HG03196 (cell line): ENCODE measurements around the gene AK5.

ENCODE experiments used
- ATAC-seq: cut with Tn5 transposase; IDR thresholded peaks from one replicate; pipeline ENCODE4 v1.9.1; 2021; ENCODE audit not compliant: unreplicated experiment

Gene AK5

DNA sequence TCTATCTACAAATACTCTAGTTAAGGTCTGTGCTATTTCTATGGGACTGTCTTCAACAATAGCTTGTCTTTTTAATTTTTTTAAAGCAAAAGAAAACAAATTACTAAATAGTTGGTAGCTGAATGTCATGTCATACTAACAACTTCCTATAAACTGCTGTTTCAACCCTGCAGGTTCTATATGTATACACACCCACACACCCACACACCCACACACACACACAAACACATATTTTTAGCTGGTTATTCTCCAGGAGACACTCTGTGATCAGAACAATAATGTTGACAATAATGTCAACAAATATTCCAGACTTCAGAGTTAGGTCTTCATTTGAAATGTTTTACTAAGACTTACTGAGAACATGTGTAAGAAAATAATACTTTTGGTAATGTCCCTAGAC, 66.7 kb downstream of the AK5 start:
- ATAC-seq: no peak

GRCh38 chr1:77349275-77349674, 67.5 kb downstream of the AK5 start:
- ATAC-seq: no peak

DNA sequence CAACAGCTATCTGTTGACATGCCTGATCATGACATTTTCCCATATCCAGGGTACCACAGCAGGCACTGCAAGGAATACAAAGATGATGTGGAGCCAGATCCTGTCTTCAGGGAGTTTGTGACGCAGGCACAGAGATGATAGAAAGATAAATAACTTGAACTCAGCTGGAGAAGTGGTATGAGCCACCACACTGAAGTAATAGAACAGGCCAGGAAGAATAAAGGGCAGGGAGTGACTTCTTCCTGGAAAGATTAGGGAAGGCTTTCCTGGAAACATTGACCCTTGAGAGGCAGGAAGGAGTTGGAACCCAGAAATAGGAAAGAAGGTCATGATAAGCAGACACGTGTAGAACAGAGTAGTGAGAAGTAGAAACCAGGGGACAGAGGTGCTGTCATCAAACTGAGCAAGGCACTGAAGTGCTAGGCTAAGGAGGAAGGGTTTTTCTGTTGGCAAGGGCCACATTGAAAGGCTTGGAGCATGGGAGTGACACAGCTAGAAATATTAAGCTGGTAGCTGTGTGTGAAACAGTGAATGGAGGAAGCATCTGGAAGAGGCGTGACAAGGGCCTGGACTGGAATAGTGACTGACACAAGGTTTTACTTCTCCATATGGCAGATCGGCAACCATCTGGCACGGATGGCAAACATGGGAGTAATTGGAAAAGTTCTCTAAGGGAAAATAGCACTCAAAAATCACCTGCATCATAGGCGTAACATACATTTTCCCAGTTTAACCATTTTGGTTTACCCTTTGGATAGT, 68.4 kb downstream of the AK5 start:
- ATAC-seq: no peak

- ATAC-seq: no peak
Observed at GRCh38 chr1:77354536-77354935, 72.7 kb downstream of the AK5 start.

DNA sequence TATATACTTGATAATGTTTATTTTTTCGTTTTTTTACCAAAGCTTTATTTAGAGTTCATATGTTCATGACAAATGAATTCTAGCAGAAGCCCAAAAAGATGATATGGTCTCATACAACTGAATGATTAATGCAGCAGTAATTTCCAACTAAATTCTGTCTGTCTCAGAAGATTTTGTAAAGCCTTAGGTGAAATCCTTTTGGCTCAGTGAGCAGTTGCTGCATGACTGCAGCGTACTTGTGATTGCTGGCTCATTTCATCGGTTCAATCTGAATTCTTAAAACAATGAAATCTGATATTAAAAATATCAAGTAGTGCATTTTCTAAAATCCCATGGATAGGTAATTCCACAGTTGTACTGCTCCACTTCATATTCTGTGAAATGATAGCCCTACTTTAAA, 73.2 kb downstream of the AK5 start:
- no peak for ATAC-seq

DNA sequence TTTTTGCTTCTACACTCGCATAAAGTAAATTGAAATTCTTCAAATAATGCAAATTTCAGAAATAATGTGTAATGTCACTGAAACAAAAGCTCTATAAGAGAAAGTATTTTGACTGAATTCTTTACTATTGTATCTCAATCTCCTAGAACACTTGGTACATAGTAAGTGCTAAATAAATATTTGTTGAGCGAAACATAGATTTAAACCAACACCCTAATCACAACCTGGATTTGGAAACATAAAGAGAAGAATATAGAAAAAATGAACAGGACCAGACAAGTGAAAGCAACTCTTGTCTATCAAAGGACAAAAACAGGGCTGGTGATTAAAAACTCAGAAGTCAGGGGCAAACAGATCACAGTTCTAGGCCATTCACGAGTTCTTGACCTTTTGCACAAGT, 74.3 kb downstream of the AK5 start:
- ATAC-seq: no peak

GRCh38 chr1:77360256-77360655, 78.4 kb downstream of the AK5 start:
- no peak for ATAC-seq

DNA sequence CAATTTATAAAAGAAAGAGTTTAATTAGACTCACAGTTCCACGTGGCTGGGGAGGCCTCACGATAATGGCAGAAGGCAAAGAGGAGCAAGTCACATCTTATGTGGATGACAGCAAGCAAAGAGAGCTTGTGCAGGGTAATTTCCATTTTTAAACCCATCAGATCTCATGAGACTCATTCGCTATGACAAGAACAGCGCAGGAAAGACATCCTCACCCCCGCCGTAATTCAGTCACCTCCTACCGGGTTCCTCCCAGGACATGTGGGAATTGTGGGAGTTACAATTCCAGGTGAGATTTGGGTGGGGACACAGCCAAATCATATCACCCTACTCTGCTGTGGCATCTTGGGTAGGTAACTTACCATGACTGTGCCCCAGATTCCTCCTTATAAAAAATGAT, 79.8 kb downstream of the AK5 start:
- ATAC-seq: no peak

GRCh38 chr1:77370161-77370560, 88.3 kb downstream of the AK5 start:
- no peak for ATAC-seq

DNA sequence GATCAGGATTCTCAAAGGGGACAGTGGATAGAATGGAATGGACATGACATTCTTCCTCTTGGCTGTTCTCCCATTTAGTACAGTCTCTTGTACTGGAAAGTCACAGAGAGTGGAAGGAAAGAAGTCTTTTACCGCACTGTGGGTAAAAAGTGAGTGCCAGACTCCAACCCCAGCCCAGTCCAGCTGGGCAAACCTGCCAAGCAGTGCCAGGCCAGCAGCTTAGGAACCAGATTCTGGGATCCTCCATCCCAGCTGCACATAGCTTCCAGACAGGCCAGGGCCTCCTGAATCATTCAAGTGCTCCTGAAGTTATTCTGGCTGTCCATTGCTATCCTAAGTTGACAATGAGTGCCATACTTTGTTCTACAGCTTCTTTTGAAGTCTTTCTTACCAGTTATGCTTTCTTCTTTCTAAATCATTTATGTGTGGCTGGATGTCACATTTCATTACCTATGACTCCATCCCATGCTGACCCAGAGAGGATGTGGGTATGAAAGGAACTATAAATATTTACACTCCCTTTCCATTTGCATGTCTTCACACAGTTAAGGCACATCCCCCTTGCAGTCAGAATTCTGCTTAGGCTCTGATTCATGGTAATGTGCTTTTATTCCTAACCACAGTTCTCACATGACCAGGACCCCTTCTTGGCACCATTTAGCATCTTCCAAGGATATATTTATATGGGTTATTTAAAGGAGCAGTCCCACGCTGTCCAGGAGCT, 88.9 kb downstream of the AK5 start:
- no peak for ATAC-seq

DNA sequence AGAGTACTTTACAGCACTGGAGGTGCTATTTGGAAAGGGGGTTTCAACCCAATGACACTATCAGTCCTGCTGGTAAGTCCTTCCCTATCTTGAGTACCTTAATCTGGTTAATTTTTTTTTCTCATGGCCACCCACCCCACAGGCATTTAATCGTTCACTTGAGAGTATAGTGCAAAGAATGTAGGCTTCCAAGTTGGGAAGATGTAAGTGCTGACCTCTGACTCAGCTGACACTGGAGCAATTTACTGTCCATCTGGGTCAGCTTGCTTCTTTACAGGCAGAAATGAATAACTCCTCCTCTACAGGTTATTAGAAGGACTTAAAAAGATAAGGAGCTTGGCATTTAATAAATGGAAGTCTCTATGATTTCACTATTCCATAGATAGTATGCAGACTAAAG, 89.6 kb downstream of the AK5 start:
- ATAC-seq: no peak

- ATAC-seq: no peak
Observed at GRCh38 chr1:77373702-77374101, 91.9 kb downstream of the AK5 start.

GRCh38 chr1:77375541-77375940, 93.7 kb downstream of the AK5 start:
- no peak for ATAC-seq

DNA sequence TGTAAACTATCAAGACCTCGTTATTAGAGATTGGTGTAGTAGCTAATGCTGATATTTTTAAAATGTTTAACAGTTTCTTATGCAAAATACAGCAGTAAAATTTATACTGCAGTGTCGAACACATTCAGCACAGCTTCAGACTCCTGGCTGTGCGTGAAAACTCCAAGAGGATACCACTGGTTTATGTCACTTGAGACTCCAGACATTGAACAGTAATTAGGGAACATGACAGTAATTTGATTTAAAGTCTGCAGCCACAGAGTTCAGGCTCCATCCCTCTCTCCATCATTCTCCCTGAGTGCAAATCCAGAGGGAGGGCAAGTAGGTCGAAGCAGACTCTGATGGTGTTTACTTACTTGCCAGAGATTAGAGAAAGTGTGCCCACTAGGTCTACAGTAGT, 94.2 kb downstream of the AK5 start:
- no peak for ATAC-seq

- ATAC-seq: no peak
Observed at GRCh38 chr1:77378723-77379535, 97.1 kb downstream of the AK5 start.

DNA sequence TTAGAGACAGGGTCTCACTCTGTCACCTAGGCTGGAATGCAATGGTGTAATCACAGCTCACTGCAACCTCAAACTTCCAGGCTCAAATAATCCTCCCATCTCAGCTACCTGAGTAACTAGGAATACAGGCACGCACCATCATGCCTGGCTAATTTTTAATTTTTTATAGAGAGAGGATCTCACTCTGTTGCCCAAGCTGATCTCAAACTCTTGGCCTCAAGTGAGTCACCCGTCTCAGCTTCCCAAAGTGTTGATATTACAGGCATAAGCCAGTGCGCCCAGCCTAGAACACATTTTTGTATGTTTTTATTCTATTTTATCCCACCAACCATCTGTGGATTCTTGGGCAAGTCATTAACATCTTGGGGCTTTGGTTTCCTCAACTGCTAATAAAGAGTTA, 100.5 kb downstream of the AK5 start:
- ATAC-seq: no peak

DNA sequence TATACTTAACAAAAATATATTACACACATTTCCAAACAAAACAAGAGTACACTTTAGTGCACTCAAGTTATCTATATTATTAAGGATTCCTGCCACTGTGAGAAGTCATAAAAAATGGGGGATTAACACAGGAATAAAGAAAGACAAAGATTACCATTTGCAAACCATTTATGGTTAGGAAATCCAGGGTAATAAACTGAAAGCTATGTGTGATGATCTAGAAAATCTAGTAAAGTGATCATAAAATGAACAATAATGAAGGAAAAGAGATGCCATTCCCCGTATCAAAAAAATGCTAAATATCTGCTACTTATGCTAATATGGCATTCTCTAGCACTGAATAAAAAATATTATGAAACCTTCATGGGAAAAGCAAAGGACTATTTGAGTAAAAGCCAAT, 101.4 kb downstream of the AK5 start:
- no peak for ATAC-seq

DNA sequence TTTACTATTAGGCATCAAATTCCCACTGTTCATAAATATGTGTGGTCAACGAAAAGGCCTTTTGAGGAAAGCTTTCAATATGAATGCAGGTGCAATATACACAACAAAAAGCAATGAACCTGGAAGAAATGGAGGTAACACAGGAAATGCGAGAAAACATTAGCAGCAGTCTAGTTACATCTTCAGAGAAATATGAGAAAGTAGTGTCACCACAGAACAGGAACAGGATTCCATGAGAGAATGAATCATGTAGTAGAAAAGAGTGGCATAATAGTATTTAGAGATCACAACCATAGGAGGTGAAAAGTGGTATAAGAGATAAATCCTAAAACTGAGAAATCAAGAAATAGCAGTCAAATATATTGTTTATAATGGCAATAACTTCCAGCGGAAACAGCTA, 103.7 kb downstream of the AK5 start:
- ATAC-seq: no peak

GRCh38 chr1:77386276-77386675, 104.5 kb downstream of the AK5 start:
- no peak for ATAC-seq

DNA sequence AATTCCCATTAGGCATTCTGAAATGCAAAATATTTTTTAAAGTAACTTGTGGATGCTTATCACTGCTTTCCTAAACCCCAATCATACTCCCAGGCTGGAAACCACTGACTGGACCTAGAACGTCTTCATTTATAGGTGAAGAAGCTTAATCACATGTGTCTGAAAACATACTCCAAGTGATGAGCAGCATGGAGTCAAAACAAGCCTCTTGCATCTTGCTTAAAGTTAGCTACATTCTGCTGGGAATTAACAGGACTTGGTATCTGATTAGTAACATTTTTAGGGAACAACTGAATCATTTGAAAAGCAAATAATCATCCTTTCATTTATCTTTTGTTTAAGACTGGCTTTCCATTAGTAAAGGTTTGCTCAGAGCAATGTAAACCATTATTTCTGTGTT, 105.7 kb downstream of the AK5 start:
- ATAC-seq: no peak

DNA sequence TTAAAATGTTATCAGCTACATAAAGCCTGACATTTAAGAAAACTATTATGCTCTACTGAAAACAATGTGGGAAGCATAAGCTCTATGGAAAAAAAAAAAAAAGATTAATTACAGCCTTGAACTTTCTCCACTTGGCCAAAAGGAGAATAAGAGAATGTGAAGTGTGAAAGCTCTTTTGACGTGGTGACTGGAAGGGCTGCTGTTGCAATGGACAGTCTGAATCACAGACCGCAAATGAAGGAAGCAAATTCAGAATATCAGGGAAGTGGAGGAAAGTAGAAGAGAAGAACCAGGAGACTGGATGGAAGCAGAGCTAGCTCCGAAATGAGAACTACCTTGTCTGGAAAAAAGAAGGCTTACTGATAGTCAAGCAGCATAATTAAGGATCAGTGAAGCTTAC, 106.8 kb downstream of the AK5 start:
- no peak for ATAC-seq

DNA sequence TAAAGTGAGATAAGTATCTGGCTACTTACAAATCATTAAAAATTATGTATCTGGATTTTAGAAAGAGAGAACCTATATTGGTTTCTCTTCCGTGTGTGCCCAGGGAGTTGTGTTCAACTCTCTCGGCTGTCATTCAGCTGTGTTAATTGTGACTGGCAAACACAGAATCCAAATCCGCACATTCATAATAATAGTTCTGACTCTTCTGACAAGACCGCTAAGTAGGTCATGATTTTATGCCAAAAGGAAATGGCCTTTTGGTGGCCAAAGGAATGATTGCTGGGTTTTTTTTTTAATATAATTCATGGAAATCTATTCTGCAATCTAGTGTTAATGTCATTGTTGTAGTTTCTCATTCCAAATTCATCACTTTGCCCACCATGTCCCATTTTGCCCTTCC, 110.7 kb downstream of the AK5 start:
- ATAC-seq: no peak
